ENCODE results near the gene JAG1.
A peak's percentile ranks its signal among the peaks of the same experiment; 100 is the strongest.
"Not testable (repeated sequence)": the region's sequence is repeated elsewhere in the genome, so short reads cannot be mapped to it uniquely, and the experiment has no call there.

Gene JAG1

DNA sequence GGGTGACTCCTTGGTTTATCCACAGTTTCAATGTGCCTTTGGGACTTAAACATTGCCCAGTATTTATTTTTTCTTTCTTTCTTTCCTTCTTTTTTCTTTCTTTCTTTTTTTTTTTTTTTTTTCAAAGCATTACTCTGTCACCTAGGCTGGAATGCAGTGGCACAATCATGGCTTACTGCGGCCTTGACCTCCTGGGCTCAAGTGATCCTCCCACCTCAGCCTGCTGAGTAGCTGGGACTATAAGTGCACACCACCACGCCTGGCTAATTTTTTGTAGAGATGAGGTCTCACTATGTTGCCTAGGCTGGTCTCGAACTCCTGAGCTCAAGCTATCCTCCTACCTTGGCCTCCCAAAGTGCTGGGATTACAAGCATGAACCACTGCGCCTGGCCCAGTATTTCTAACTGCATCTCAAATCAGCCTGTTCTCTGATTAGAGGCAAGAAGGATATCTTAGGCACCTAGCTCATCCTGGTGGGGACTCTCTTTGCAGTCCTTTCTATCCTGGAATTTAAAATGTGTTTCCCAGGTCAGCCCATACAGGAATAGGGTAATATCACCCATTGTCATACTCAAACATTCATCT is 56.2 kb downstream of the JAG1 start:
- WGBS, 2 donors (ENCODE audit: extremely low coverage in 2 of 2, insufficient read length in 2 of 2, insufficient replicate concordance in 1 of 2): no CpG with 5 or more reads among the region's 4 CpGs
- not testable (repeated sequence) for DNase-seq (ENCODE audit: low spot score)

DNA sequence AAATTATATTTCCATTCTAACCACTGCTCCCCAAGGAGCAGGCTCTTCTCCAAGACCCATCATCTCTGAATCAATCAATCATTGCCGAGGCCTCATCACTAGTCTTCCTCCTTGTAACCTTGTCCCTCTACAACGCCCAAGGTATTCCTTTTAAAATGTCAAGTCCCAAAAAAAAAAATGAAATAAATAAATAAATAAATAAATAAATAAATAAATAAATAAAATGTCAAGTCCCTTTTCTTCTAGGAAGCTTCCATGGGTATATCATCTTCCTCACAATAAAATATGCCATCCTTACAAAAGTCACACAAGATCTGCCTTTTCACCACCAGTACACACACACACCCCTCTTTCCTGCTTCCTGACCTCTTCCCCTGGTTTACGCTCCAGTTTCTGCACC is 57.6 kb downstream of the JAG1 start:
- H3K9ac ChIP-seq (ENCODE audit: low read depth, low read length, poor library complexity): no peak overlapping the region
- peak overlapping the region; percentile 42 for H2AK5ac ChIP-seq (ENCODE audit: low read depth, low read length)
- H2BK120ac ChIP-seq (ENCODE audit: low read depth, low read length): no peak overlapping the region
- H2BK12ac ChIP-seq (ENCODE audit: low read length): no peak overlapping the region
- H3K4me3 ChIP-seq (ENCODE audit: low read length in 2 of 2): no peak overlapping the region
- no peak overlapping the region for H4K8ac ChIP-seq (ENCODE audit: low read depth, low read length)
- peak overlapping the region; percentile 88 for H3K18ac ChIP-seq (ENCODE audit: low read length)
- no peak overlapping the region for H3K23ac ChIP-seq (ENCODE audit: low read depth, low read length, poor library complexity)
- no peak overlapping the region for H2BK5ac ChIP-seq (ENCODE audit: low read length)
- H2BK15ac ChIP-seq (ENCODE audit: low read length): no peak overlapping the region
- no peak for DNase-seq (ENCODE audit: low spot score)
- WGBS, 2 donors (ENCODE audit: extremely low coverage in 2 of 2, insufficient read length in 2 of 2, insufficient replicate concordance in 1 of 2): no CpG with 5 or more reads among the region's 3 CpGs
- no peaks in the 10 kb centered on the region for H3K79me1 ChIP-seq (ENCODE audit: low read depth, low read length)
- no peaks in the 10 kb centered on the region for H3K36me3 ChIP-seq (replicated peaks in 1 of 2; ENCODE audit: control insufficient read depth in 2 of 2, insufficient read depth in 2 of 2, low read length in 2 of 2)
- no peak overlapping the region for H3K27ac ChIP-seq (replicated peaks; ENCODE audit: low read length)
- H3K14ac ChIP-seq (ENCODE audit: low read length): no peak overlapping the region
- no peak overlapping the region for H3K4me2 ChIP-seq (ENCODE audit: insufficient read depth, low read length, poor library complexity, severe bottlenecking)
- H3K4me1 ChIP-seq (ENCODE audit: control insufficient read depth in 2 of 2, insufficient read depth in 1 of 2, low read depth in 1 of 2, low read length in 2 of 2): peaks cover 12 to 14% of the 10 kb centered on the region in 2 donors
- no peak overlapping the region for H4K91ac ChIP-seq (ENCODE audit: low read depth, low read length, poor library complexity)
- H3K9me3 ChIP-seq (replicated peaks in 1 of 2; ENCODE audit: control insufficient read depth in 2 of 2, insufficient read depth in 1 of 2, low read depth in 1 of 2, low read length in 2 of 2): no peaks in the 10 kb centered on the region
- H2AFZ ChIP-seq (ENCODE audit: low read length): no peak overlapping the region
- no peak overlapping the region for H3K4ac ChIP-seq (ENCODE audit: low read length)
- no peaks in the 10 kb centered on the region for H3K27me3 ChIP-seq (ENCODE audit: control insufficient read depth in 3 of 3, insufficient read depth in 3 of 3, low read depth in 1 of 3, low read length in 3 of 3)

More for the DNA sequence above, 56.2 kb downstream of the JAG1 start:
- H3K27me3 ChIP-seq (ENCODE audit: control insufficient read depth in 3 of 3, insufficient read depth in 3 of 3, low read depth in 1 of 3, low read length in 3 of 3); H2AK5ac ChIP-seq (ENCODE audit: low read depth, low read length); H3K14ac ChIP-seq (ENCODE audit: low read length); H2AFZ ChIP-seq (ENCODE audit: low read length); H3K18ac ChIP-seq (ENCODE audit: low read length); H4K8ac ChIP-seq (ENCODE audit: low read depth, low read length); H3K4ac ChIP-seq (ENCODE audit: low read length); H2BK5ac ChIP-seq (ENCODE audit: low read length); H3K4me3 ChIP-seq (ENCODE audit: low read length in 2 of 2); H3K79me1 ChIP-seq (ENCODE audit: low read depth, low read length); H2BK12ac ChIP-seq (ENCODE audit: low read length); H2BK120ac ChIP-seq (ENCODE audit: low read depth, low read length); H3K23ac ChIP-seq (ENCODE audit: low read depth, low read length, poor library complexity); H4K91ac ChIP-seq (ENCODE audit: low read depth, low read length, poor library complexity); H2BK15ac ChIP-seq (ENCODE audit: low read length); H3K9me3 ChIP-seq (replicated peaks in 1 of 2; ENCODE audit: control insufficient read depth in 2 of 2, insufficient read depth in 1 of 2, low read depth in 1 of 2, low read length in 2 of 2); H3K36me3 ChIP-seq (replicated peaks in 1 of 2; ENCODE audit: control insufficient read depth in 2 of 2, insufficient read depth in 2 of 2, low read length in 2 of 2); H3K9ac ChIP-seq (ENCODE audit: low read depth, low read length, poor library complexity); H3K4me2 ChIP-seq (ENCODE audit: insufficient read depth, low read length, poor library complexity, severe bottlenecking): not testable (repeated sequence)
- H3K4me1 ChIP-seq (ENCODE audit: control insufficient read depth in 2 of 2, insufficient read depth in 1 of 2, low read depth in 1 of 2, low read length in 2 of 2): peaks cover 13 to 14% of the 10 kb centered on the region in 2 donors
- H3K27ac ChIP-seq (replicated peaks; ENCODE audit: low read length): peak overlapping the region; percentile 48

DNA sequence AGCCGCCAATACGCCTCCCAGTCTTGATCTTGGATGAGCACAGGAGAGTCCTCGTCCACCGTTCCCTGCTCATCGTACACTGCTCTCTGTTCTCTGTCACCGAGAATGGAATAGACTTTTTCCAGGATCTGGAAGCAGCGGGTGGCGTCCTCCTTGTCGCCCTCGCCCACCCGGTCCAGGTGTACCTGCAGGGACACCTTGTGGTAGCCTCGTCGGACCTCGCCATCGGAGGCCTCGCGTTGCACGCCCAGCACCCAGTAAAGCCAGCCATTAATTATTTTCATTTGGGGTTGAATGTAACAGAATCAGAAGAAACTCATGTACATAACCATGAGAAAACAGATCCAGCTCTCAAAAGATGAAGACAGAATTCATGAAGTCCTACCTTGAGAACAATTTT is 59.9 kb downstream of the JAG1 start:
- peaks cover 5 to 7% of the 10 kb centered on the region in 2 donors for H3K4me1 ChIP-seq (ENCODE audit: control insufficient read depth in 2 of 2, insufficient read depth in 1 of 2, low read depth in 1 of 2, low read length in 2 of 2)

GRCh38 chr20:10613426-10613825 is 60.4 kb downstream of the JAG1 start:
- H2BK5ac ChIP-seq (ENCODE audit: low read length); H4K91ac ChIP-seq (ENCODE audit: low read depth, low read length, poor library complexity); H3K14ac ChIP-seq (ENCODE audit: low read length); H3K9ac ChIP-seq (ENCODE audit: low read depth, low read length, poor library complexity); H3K9me3 ChIP-seq (replicated peaks in 1 of 2; ENCODE audit: control insufficient read depth in 2 of 2, insufficient read depth in 1 of 2, low read depth in 1 of 2, low read length in 2 of 2); H2AFZ ChIP-seq (ENCODE audit: low read length); H3K27me3 ChIP-seq (ENCODE audit: control insufficient read depth in 3 of 3, insufficient read depth in 3 of 3, low read depth in 1 of 3, low read length in 3 of 3); H2BK12ac ChIP-seq (ENCODE audit: low read length); H4K8ac ChIP-seq (ENCODE audit: low read depth, low read length); H3K18ac ChIP-seq (ENCODE audit: low read length); H3K23ac ChIP-seq (ENCODE audit: low read depth, low read length, poor library complexity); H3K4ac ChIP-seq (ENCODE audit: low read length); H3K4me1 ChIP-seq (ENCODE audit: control insufficient read depth in 2 of 2, insufficient read depth in 1 of 2, low read depth in 1 of 2, low read length in 2 of 2); H3K36me3 ChIP-seq (replicated peaks in 1 of 2; ENCODE audit: control insufficient read depth in 2 of 2, insufficient read depth in 2 of 2, low read length in 2 of 2); H2BK120ac ChIP-seq (ENCODE audit: low read depth, low read length); H2BK15ac ChIP-seq (ENCODE audit: low read length); H3K4me2 ChIP-seq (ENCODE audit: insufficient read depth, low read length, poor library complexity, severe bottlenecking); H2AK5ac ChIP-seq (ENCODE audit: low read depth, low read length); H3K27ac ChIP-seq (replicated peaks; ENCODE audit: low read length); H3K4me3 ChIP-seq (ENCODE audit: low read length in 2 of 2); DNase-seq (ENCODE audit: low spot score); H3K79me1 ChIP-seq (ENCODE audit: low read depth, low read length): not testable (repeated sequence)
- no CpG with 5 or more reads among the region's 5 CpGs for WGBS, 2 donors (ENCODE audit: extremely low coverage in 2 of 2, insufficient read length in 2 of 2, insufficient replicate concordance in 1 of 2)

More for the DNA sequence above, 59.9 kb downstream of the JAG1 start:
- no peak overlapping the region for H3K23ac ChIP-seq (ENCODE audit: low read depth, low read length, poor library complexity)
- no peaks in the 10 kb centered on the region for H3K27me3 ChIP-seq (ENCODE audit: control insufficient read depth in 3 of 3, insufficient read depth in 3 of 3, low read depth in 1 of 3, low read length in 3 of 3)
- no peaks in the 10 kb centered on the region for H3K79me1 ChIP-seq (ENCODE audit: low read depth, low read length)
- H3K9ac ChIP-seq (ENCODE audit: low read depth, low read length, poor library complexity): no peak overlapping the region
- H2BK12ac ChIP-seq (ENCODE audit: low read length): peak overlapping the region; percentile 41
- no peak overlapping the region for H3K4me3 ChIP-seq (ENCODE audit: low read length in 2 of 2)
- no peak overlapping the region for H3K4ac ChIP-seq (ENCODE audit: low read length)
- no peak for DNase-seq (ENCODE audit: low spot score)
- H3K18ac ChIP-seq (ENCODE audit: low read length): no peak overlapping the region
- no peak overlapping the region for H4K8ac ChIP-seq (ENCODE audit: low read depth, low read length)
- WGBS, 2 donors (ENCODE audit: extremely low coverage in 2 of 2, insufficient read length in 2 of 2, insufficient replicate concordance in 1 of 2): no CpG with 5 or more reads among the region's 18 CpGs
- H2AK5ac ChIP-seq (ENCODE audit: low read depth, low read length): no peak overlapping the region
- no peak overlapping the region for H2BK5ac ChIP-seq (ENCODE audit: low read length)
- H3K27ac ChIP-seq (replicated peaks; ENCODE audit: low read length): no peak overlapping the region
- H2BK120ac ChIP-seq (ENCODE audit: low read depth, low read length): no peak overlapping the region
- H2AFZ ChIP-seq (ENCODE audit: low read length): no peak overlapping the region
- no peak overlapping the region for H4K91ac ChIP-seq (ENCODE audit: low read depth, low read length, poor library complexity)
- H3K36me3 ChIP-seq (replicated peaks in 1 of 2; ENCODE audit: control insufficient read depth in 2 of 2, insufficient read depth in 2 of 2, low read length in 2 of 2): peaks cover 0 to 3% of the 10 kb centered on the region in 2 donors
- H3K9me3 ChIP-seq (replicated peaks in 1 of 2; ENCODE audit: control insufficient read depth in 2 of 2, insufficient read depth in 1 of 2, low read depth in 1 of 2, low read length in 2 of 2): no peaks in the 10 kb centered on the region
- H3K4me2 ChIP-seq (ENCODE audit: insufficient read depth, low read length, poor library complexity, severe bottlenecking): no peak overlapping the region
- H2BK15ac ChIP-seq (ENCODE audit: low read length): no peak overlapping the region
- peak overlapping the region; percentile 33 for H3K14ac ChIP-seq (ENCODE audit: low read length)

Data from neuronal stem cell (in vitro differentiated cells).